GM12875 (cell line): Measurements from ENCODE around the gene ROBO1.

Experiments used
- H3K4me3 ChIP-seq: one replicate; pipeline ENCODE4 v1.5.1; 2011; ENCODE audit warnings: low read depth, low read length, control low read depth
- CTCF ChIP-seq: IDR thresholded peaks from 2 replicates; pipeline ENCODE4 v1.5.1; 2011; ENCODE audit warnings: low read depth, mild to moderate bottlenecking, control low read depth, inconsistent platforms, low read length, moderate library complexity, borderline replicate concordance; ENCODE audit not compliant: insufficient read depth

The ROBO1 gene

GRCh38 chr3:79415356-79415755 is 352.4 kb downstream of the ROBO1 start:
- TF ChIP-seq CTCF = no peak
- H3K4me3 ChIP-seq = no peak overlapping the region

- no peak for TF ChIP-seq CTCF
- H3K4me3 ChIP-seq = no peak overlapping the region
Measured at GRCh38 chr3:79414806-79415205, 353.0 kb downstream of the ROBO1 start.

GRCh38 chr3:79414035-79414434 is 353.8 kb downstream of the ROBO1 start:
- TF ChIP-seq CTCF = no peak
- no peak overlapping the region for H3K4me3 ChIP-seq

GRCh38 chr3:79412537-79412936 is 355.3 kb downstream of the ROBO1 start:
- no peak overlapping the region for H3K4me3 ChIP-seq

GRCh38 chr3:79410617-79411016 is 357.2 kb downstream of the ROBO1 start:
- H3K4me3 ChIP-seq = no peak overlapping the region
- no peak for TF ChIP-seq CTCF

More at GRCh38 chr3:79412537-79412936, 355.3 kb downstream of the ROBO1 start:
- no peak for TF ChIP-seq CTCF

- no peak overlapping the region for H3K4me3 ChIP-seq
- TF ChIP-seq CTCF = no peak
Measured at GRCh38 chr3:79410136-79410535, 357.7 kb downstream of the ROBO1 start.

- H3K4me3 ChIP-seq = no peak overlapping the region
- no peak for TF ChIP-seq CTCF
Measured at GRCh38 chr3:79406175-79406574, 361.6 kb downstream of the ROBO1 start.
